IMR-90 (cell line): ENCODE results near the gene RPL10.

ENCODE experiments used
- CEBPB ChIP-seq: IDR thresholded peaks from 2 replicates; pipeline ENCODE4 v1.6.1; 2012; ENCODE audit warnings: low read depth, low read length, improper control_type of control experiment
- CTCF ChIP-seq: conservative IDR thresholded peaks from 2 replicates; pipeline ENCODE4 v1.5.1; 2012; ENCODE audit warnings: mild to moderate bottlenecking, low read depth, low read length, improper control_type of control experiment
- POLR2A ChIP-seq: IDR thresholded peaks from 2 replicates; pipeline ENCODE4 v1.6.1; 2012; ENCODE audit warnings: mild to moderate bottlenecking, low read depth, low read length

DNA sequence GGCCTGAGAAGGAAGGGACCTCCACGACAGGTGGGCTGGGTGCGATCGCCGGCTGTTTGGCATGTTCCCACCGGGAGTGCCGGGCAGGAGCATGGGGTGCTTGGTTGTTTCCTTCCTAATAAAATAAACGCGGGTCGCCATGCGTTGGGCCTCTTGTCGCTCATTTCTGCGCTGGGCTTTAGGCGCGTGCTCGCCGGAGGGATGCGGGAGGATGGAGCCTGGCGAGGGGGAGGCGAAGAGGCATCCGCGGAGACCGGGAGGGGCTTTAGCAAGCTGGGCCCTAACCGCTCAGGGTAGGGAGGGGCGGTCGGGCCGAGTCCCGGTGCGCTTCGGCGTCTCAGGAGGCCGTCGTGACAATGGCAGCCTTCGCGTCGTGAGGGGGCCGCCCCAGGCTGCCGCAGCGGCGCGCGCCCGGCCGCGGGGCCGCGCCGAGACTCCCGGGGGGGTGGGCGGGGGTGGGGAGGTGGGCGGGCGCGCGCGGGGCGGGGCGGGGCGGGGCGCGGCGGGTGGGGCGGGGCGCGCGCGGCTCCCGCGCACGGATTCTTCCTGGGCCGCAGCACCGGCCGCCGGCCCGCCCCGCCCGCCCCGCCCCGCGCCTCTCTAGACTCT, 38.3 kb downstream of the RPL10 start:
- TF ChIP-seq CTCF, result no peak
- TF ChIP-seq POLR2A, result no peak
- TF ChIP-seq CEBPB, result no peak
